Measurements from ENCODE around the gene APC2. TPM values are rescaled to one million over a fixed set of nuclear protein-coding genes. Genes with fewer than 3 reads are reported as not detected.

APC2 gene
- total RNA-seq, 4 donors from 2014 or later = 0.12 to 0.19 TPM; not detected in 2

GRCh38 chr19:1468821-1469254 lies 18.9 kb downstream of the APC2 start:
- TF ChIP-seq CTCF (IDR thresholded peaks at IDR 0.05) = no peak
- no peak for ATAC-seq (ENCODE audit: low FRiP score)

GRCh38 chr19:1469255-1470054 lies 19.5 kb downstream of the APC2 start:
- DNase-seq (ENCODE audit: low spot score) (no peak), ATAC-seq (ENCODE audit: low FRiP score) (no peak)
- no peak for TF ChIP-seq CTCF (IDR thresholded peaks at IDR 0.05)

More at GRCh38 chr19:1468821-1469254, 18.9 kb downstream of the APC2 start:
- DNase-seq (ENCODE audit: low spot score) = no peak

GRCh38 chr19:1470055-1470304 lies 20.1 kb downstream of the APC2 start:
- DNase-seq (ENCODE audit: low spot score) (no peak), ATAC-seq (ENCODE audit: low FRiP score) (no peak)
- TF ChIP-seq CTCF (IDR thresholded peaks at IDR 0.05) = no peak

- DNase-seq (ENCODE audit: low spot score) = no peak
- no peak for TF ChIP-seq CTCF (IDR thresholded peaks at IDR 0.05)
- ATAC-seq (ENCODE audit: low FRiP score) = no peak
These were observed 20.5 kb downstream of the APC2 start for GRCh38 chr19:1470305-1471009.

- DNase-seq (ENCODE audit: low spot score) = no peak
- ATAC-seq (ENCODE audit: low FRiP score) = no peak
- TF ChIP-seq CTCF (IDR thresholded peaks at IDR 0.05) = no peak
These were observed 21.1 kb downstream of the APC2 start for GRCh38 chr19:1471010-1471514.

GRCh38 chr19:1471515-1472160 lies 21.7 kb downstream of the APC2 start:
- no peak for ATAC-seq (ENCODE audit: low FRiP score)
- TF ChIP-seq CTCF (IDR thresholded peaks at IDR 0.05) = no peak
- no peak for DNase-seq (ENCODE audit: low spot score)

Data from omental fat pad (tissue), 4 donors.